Activated naive CD8-positive, alpha-beta T cell treated with anti-CD3 and anti-CD28 coated beads, Interleukin-2, amount 50 U/mL, for 24 hours (primary cell): ENCODE measurements around the gene GRSF1.
"Not testable (repeated sequence)": the region's sequence is repeated elsewhere in the genome, so short reads cannot be mapped to it uniquely, and the experiment has no call there.

Experiments
- ATAC-seq: fragments of 150-1000 bp; cut with Tn5 transposase; one replicate; pipeline ENCODE4 v1.10.0; 2021
- DNase-seq: peaks from one replicate; pipeline ENCODE4 v3.0.0; 2021
- H3K27ac Mint-ChIP-seq: one replicate; pipeline ENCODE4 v1.8.0; 2021; ENCODE audit warnings: mild to moderate bottlenecking, mixed read lengths
- H3K27me3 Mint-ChIP-seq: one replicate; pipeline ENCODE4 v1.8.0; 2021; ENCODE audit warnings: mixed read lengths
- H3K36me3 Mint-ChIP-seq: one replicate; pipeline ENCODE4 v1.8.0; 2021; ENCODE audit warnings: low read depth, mixed read lengths
- H3K4me1 Mint-ChIP-seq: one replicate; pipeline ENCODE4 v1.8.0; 2021; ENCODE audit warnings: mixed read lengths
- H3K4me3 Mint-ChIP-seq: one replicate; pipeline ENCODE4 v1.8.0; 2021; ENCODE audit warnings: mild to moderate bottlenecking, moderate library complexity, mixed read lengths
- H3K9me3 Mint-ChIP-seq: one replicate; pipeline ENCODE4 v1.8.0; 2021; ENCODE audit warnings: mixed read lengths

GRSF1 gene

GRCh38 chr4:70815370-70815769 lies 24.3 kb downstream of the GRSF1 start:
- no peak for DNase-seq
- Mint-ChIP-seq H3K27ac (no peak overlapping the region), H3K36me3 (peaks cover 23% of the 10 kb centered on the region)

GRCh38 chr4:70808151-70808550 lies 31.5 kb downstream of the GRSF1 start:
- Mint-ChIP-seq H3K27me3 (no peaks in the 10 kb centered on the region), H3K4me1 (no peaks in the 10 kb centered on the region), H3K4me3 (no peak overlapping the region), H3K9me3 (no peaks in the 10 kb centered on the region), H3K36me3 (peaks cover 2% of the 10 kb centered on the region), H3K27ac (no peak overlapping the region)
- no peak for DNase-seq
- no peak for ATAC-seq

More at GRCh38 chr4:70815370-70815769, 24.3 kb downstream of the GRSF1 start:
- Mint-ChIP-seq H3K9me3 (no peaks in the 10 kb centered on the region), H3K4me3 (no peak overlapping the region), H3K4me1 (peaks cover 11% of the 10 kb centered on the region), H3K27me3 (no peaks in the 10 kb centered on the region)
- ATAC-seq = no peak

- ATAC-seq (no peak), DNase-seq (no peak)
- Mint-ChIP-seq H3K4me1 (peaks cover 18% of the 10 kb centered on the region), H3K27me3 (no peaks in the 10 kb centered on the region), H3K4me3 (no peak overlapping the region), H3K36me3 (peaks cover under 1% of the 10 kb centered on the region), H3K9me3 (no peaks in the 10 kb centered on the region), H3K27ac (no peak overlapping the region)
Observed at GRCh38 chr4:70802928-70803580, 36.6 kb downstream of the GRSF1 start.

- no peaks in the 10 kb centered on the region for H3K9me3 Mint-ChIP-seq
- H3K4me1 Mint-ChIP-seq = peaks cover 18% of the 10 kb centered on the region
- peaks cover 5% of the 10 kb centered on the region for H3K36me3 Mint-ChIP-seq
- H3K27me3 Mint-ChIP-seq = no peaks in the 10 kb centered on the region
- H3K4me3 Mint-ChIP-seq = no peak overlapping the region
- DNase-seq = no peak
- peak; percentile 98 for ATAC-seq
- H3K27ac Mint-ChIP-seq = no peak overlapping the region
Observed at GRCh38 chr4:70801265-70801809, 38.4 kb downstream of the GRSF1 start.

GRCh38 chr4:70793626-70794025 lies 46.1 kb downstream of the GRSF1 start:
- H3K4me1 Mint-ChIP-seq = no peaks in the 10 kb centered on the region
- DNase-seq = no peak
- no peaks in the 10 kb centered on the region for H3K27me3 Mint-ChIP-seq
- no peaks in the 10 kb centered on the region for H3K9me3 Mint-ChIP-seq
- H3K4me3 Mint-ChIP-seq = no peak overlapping the region
- peaks cover 13% of the 10 kb centered on the region for H3K36me3 Mint-ChIP-seq
- H3K27ac Mint-ChIP-seq = no peak overlapping the region
- no peak for ATAC-seq

- Mint-ChIP-seq H3K4me3 (no peak overlapping the region), H3K9me3 (no peaks in the 10 kb centered on the region), H3K36me3 (peaks cover 4% of the 10 kb centered on the region), H3K27me3 (no peaks in the 10 kb centered on the region), H3K27ac (no peak overlapping the region), H3K4me1 (no peaks in the 10 kb centered on the region)
- DNase-seq (no peak), ATAC-seq (no peak)
Observed at GRCh38 chr4:70788733-70789132, 51.0 kb downstream of the GRSF1 start.

GRCh38 chr4:70787496-70787895 lies 52.2 kb downstream of the GRSF1 start:
- peaks cover 2% of the 10 kb centered on the region for H3K36me3 Mint-ChIP-seq
- H3K27me3 Mint-ChIP-seq = no peaks in the 10 kb centered on the region
- no peak for ATAC-seq
- DNase-seq = no peak
- no peak overlapping the region for H3K4me3 Mint-ChIP-seq
- no peak overlapping the region for H3K27ac Mint-ChIP-seq
- no peaks in the 10 kb centered on the region for H3K9me3 Mint-ChIP-seq
- no peaks in the 10 kb centered on the region for H3K4me1 Mint-ChIP-seq

- Mint-ChIP-seq H3K9me3 (no peaks in the 10 kb centered on the region), H3K27me3 (no peaks in the 10 kb centered on the region), H3K27ac (no peak overlapping the region), H3K4me3 (no peak overlapping the region), H3K4me1 (no peaks in the 10 kb centered on the region), H3K36me3 (peaks cover 6% of the 10 kb centered on the region)
- ATAC-seq (no peak), DNase-seq (no peak)
Observed at GRCh38 chr4:70783096-70783495, 56.6 kb downstream of the GRSF1 start.

- H3K27ac Mint-ChIP-seq = no peak overlapping the region
- H3K4me3 Mint-ChIP-seq = no peak overlapping the region
- no peaks in the 10 kb centered on the region for H3K27me3 Mint-ChIP-seq
- ATAC-seq (no peak), DNase-seq (no peak)
- no peaks in the 10 kb centered on the region for H3K4me1 Mint-ChIP-seq
- peaks cover 5% of the 10 kb centered on the region for H3K36me3 Mint-ChIP-seq
- H3K9me3 Mint-ChIP-seq = no peaks in the 10 kb centered on the region
Observed at GRCh38 chr4:70778888-70779422, 60.7 kb downstream of the GRSF1 start.

GRCh38 chr4:70772929-70773555 lies 66.6 kb downstream of the GRSF1 start:
- H3K36me3 Mint-ChIP-seq = peaks cover 5% of the 10 kb centered on the region
- H3K27me3 Mint-ChIP-seq = no peaks in the 10 kb centered on the region
- no peaks in the 10 kb centered on the region for H3K4me1 Mint-ChIP-seq
- ATAC-seq (no peak), DNase-seq (no peak)
- no peaks in the 10 kb centered on the region for H3K9me3 Mint-ChIP-seq
- H3K4me3 Mint-ChIP-seq = no peak overlapping the region
- no peak overlapping the region for H3K27ac Mint-ChIP-seq

GRCh38 chr4:70769396-70769795 lies 70.3 kb downstream of the GRSF1 start:
- H3K9me3 Mint-ChIP-seq, ATAC-seq, DNase-seq, H3K27me3 Mint-ChIP-seq, H3K27ac Mint-ChIP-seq, H3K4me1 Mint-ChIP-seq, H3K4me3 Mint-ChIP-seq: not testable (repeated sequence)
- peaks cover 15% of the 10 kb centered on the region for H3K36me3 Mint-ChIP-seq

- Mint-ChIP-seq H3K27me3 (no peaks in the 10 kb centered on the region), H3K36me3 (peaks cover 22% of the 10 kb centered on the region), H3K4me1 (no peaks in the 10 kb centered on the region), H3K4me3 (no peak overlapping the region), H3K27ac (no peak overlapping the region), H3K9me3 (no peaks in the 10 kb centered on the region)
- ATAC-seq (no peak), DNase-seq (no peak)
Observed at GRCh38 chr4:70768301-70768948, 71.3 kb downstream of the GRSF1 start.
